Right lobe of liver (tissue), 4 donors: Measurements from ENCODE around the gene ACTA1.

Source experiments
- CTCF ChIP-seq, 4 donors: fragments of 200-600 bp in 3 of 4; fragments of 450-650 bp in 1 of 4; IDR thresholded peaks; one replicate each; pipeline versions ENCODE4 v1.5.1 to v1.8.0; 2016 to 2022; ENCODE audit warnings: antibody characterized with exemption in 4 of 4, mild to moderate bottlenecking in 2 of 4
- POLR2A ChIP-seq: fragments of 450-650 bp; IDR thresholded peaks from one replicate; pipeline ENCODE4 v1.6.1; 2017; ENCODE audit warnings: antibody characterized with exemption, mild to moderate bottlenecking
- donor health status: DM: no; HTN: no; CAD: no.
- donor health status: DM: no; HTN: no; CAD: no.
- donor health status: DM: no; HTN: yes; CAD: no.

GRCh38 chr1:229403573-229403972 lies 30.3 kb downstream of the ACTA1 start:
- TF ChIP-seq CTCF (IDR thresholded peaks at IDR 0.05) (no peak), POLR2A (no peak)
